ENCODE measurements around the gene ZMYND8.

Gene ZMYND8

GRCh38 chr20:47392721-47393073 is 36.2 kb upstream of the ZMYND8 start:
- Histone ChIP-seq H2AFZ (ENCODE audit: low read length) (no peak overlapping the region), H3K79me2 (ENCODE audit: insufficient read depth, low read length) (no peaks in the 10 kb centered on the region), H3K9me3 (ENCODE audit: low read length) (peaks cover 5% of the 10 kb centered on the region; the same call in 1 of the 2 replicates), H3K9me2 (ENCODE audit: low read depth, low read length) (no peaks in the 10 kb centered on the region), H3F3A (ENCODE audit: insufficient read depth, low read length) (peaks cover 5% of the 10 kb centered on the region; the same call in 1 of the 2 replicates), H3K4me2 (ENCODE audit: low read length) (no peak overlapping the region), H3K27me3 (ENCODE audit: insufficient read depth, low read length) (no peaks in the 10 kb centered on the region), H3K4me1 (ENCODE audit: insufficient read depth, low read length, severe bottlenecking) (peaks cover 20% of the 10 kb centered on the region), H3K36me3 (ENCODE audit: insufficient read depth, low read length) (peaks cover 66% of the 10 kb centered on the region), H4K20me1 (ENCODE audit: insufficient read depth, low read length) (no peaks in the 10 kb centered on the region), H3K27ac (ENCODE audit: low read depth, low read length, poor library complexity, severe bottlenecking) (peak overlapping the region; percentile 70), H3K9ac (ENCODE audit: low read length) (no peak overlapping the region), H3K4me3 (ENCODE audit: low read depth, low read length, poor library complexity, severe bottlenecking) (no peak overlapping the region)
- TF ChIP-seq EZH2 (IDR thresholded peaks at IDR 0.05; ENCODE audit: borderline replicate concordance, low read length), result no peak
- no peak for TF ChIP-seq CTCF (IDR thresholded peaks at IDR 0.05; ENCODE audit: low read length)

GRCh38 chr20:47392015-47392720 is 35.7 kb upstream of the ZMYND8 start:
- no peaks in the 10 kb centered on the region for H3K79me2 ChIP-seq (ENCODE audit: insufficient read depth, low read length)
- peak overlapping the region; percentile 70 for H3K27ac ChIP-seq (ENCODE audit: low read depth, low read length, poor library complexity, severe bottlenecking)
- H2AFZ ChIP-seq (ENCODE audit: low read length), result no peak overlapping the region

GRCh38 chr20:47391276-47392010 is 34.9 kb upstream of the ZMYND8 start:
- TF ChIP-seq CTCF (IDR thresholded peaks at IDR 0.05; ENCODE audit: low read length) (no peak), EZH2 (IDR thresholded peaks at IDR 0.05; ENCODE audit: borderline replicate concordance, low read length) (no peak)
- Histone ChIP-seq H3K79me2 (ENCODE audit: insufficient read depth, low read length) (no peaks in the 10 kb centered on the region), H3K36me3 (ENCODE audit: insufficient read depth, low read length) (peaks cover 54% of the 10 kb centered on the region), H3K4me2 (ENCODE audit: low read length) (no peak overlapping the region), H3K9me3 (ENCODE audit: low read length) (peaks cover 5% of the 10 kb centered on the region; the same call in 1 of the 2 replicates), H3K27ac (ENCODE audit: low read depth, low read length, poor library complexity, severe bottlenecking) (peak overlapping the region; percentile 70), H3K9me2 (ENCODE audit: low read depth, low read length) (no peaks in the 10 kb centered on the region), H3K27me3 (ENCODE audit: insufficient read depth, low read length) (no peaks in the 10 kb centered on the region), H4K20me1 (ENCODE audit: insufficient read depth, low read length) (no peaks in the 10 kb centered on the region), H3K4me3 (ENCODE audit: low read depth, low read length, poor library complexity, severe bottlenecking) (no peak overlapping the region), H3K4me1 (ENCODE audit: insufficient read depth, low read length, severe bottlenecking) (peaks cover 20% of the 10 kb centered on the region), H2AFZ (ENCODE audit: low read length) (no peak overlapping the region), H3K9ac (ENCODE audit: low read length) (no peak overlapping the region), H3F3A (ENCODE audit: insufficient read depth, low read length) (peaks cover 5% of the 10 kb centered on the region; the same call in 1 of the 2 replicates)

More at GRCh38 chr20:47392015-47392720, 35.7 kb upstream of the ZMYND8 start:
- TF ChIP-seq CTCF (IDR thresholded peaks at IDR 0.05; ENCODE audit: low read length) (no peak), EZH2 (IDR thresholded peaks at IDR 0.05; ENCODE audit: borderline replicate concordance, low read length) (no peak)
- Histone ChIP-seq H3K9me2 (ENCODE audit: low read depth, low read length) (no peaks in the 10 kb centered on the region), H3K4me3 (ENCODE audit: low read depth, low read length, poor library complexity, severe bottlenecking) (no peak overlapping the region), H3K9ac (ENCODE audit: low read length) (no peak overlapping the region), H3K4me1 (ENCODE audit: insufficient read depth, low read length, severe bottlenecking) (peaks cover 20% of the 10 kb centered on the region), H3K36me3 (ENCODE audit: insufficient read depth, low read length) (peaks cover 61% of the 10 kb centered on the region), H3F3A (ENCODE audit: insufficient read depth, low read length) (peaks cover 5% of the 10 kb centered on the region; the same call in 1 of the 2 replicates), H3K27me3 (ENCODE audit: insufficient read depth, low read length) (no peaks in the 10 kb centered on the region), H3K9me3 (ENCODE audit: low read length) (peaks cover 5% of the 10 kb centered on the region; the same call in 1 of the 2 replicates), H4K20me1 (ENCODE audit: insufficient read depth, low read length) (no peaks in the 10 kb centered on the region), H3K4me2 (ENCODE audit: low read length) (no peak overlapping the region)

All from OCI-LY1 (cell line).